NT2/D1 (cell line): ENCODE measurements around the gene EIF2B4.
"Not testable (repeated sequence)": the region's sequence is repeated elsewhere in the genome, so short reads cannot be mapped to it uniquely, and the experiment has no call there.

Experiments
- DNase-seq: peaks from one replicate; pipeline ENCODE4 v3.0.0-alpha.2; 2011; ENCODE audit warnings: low read depth, low spot score
- H3K27me3 ChIP-seq: 2 replicates; pipeline ENCODE4 v1.6.0; 2011; ENCODE audit warnings: mild to moderate bottlenecking; ENCODE audit not compliant: insufficient read length, insufficient read depth
- H3K36me3 ChIP-seq: 2 replicates; pipeline ENCODE4 v1.6.1; 2011; ENCODE audit warnings: mild to moderate bottlenecking, low read length, mixed read lengths; ENCODE audit not compliant: insufficient read depth, insufficient read length
- H3K4me1 ChIP-seq: 2 replicates; pipeline ENCODE4 v1.5.1; 2011; ENCODE audit not compliant: insufficient read depth, insufficient read length
- H3K4me3 ChIP-seq: 2 replicates; pipeline ENCODE4 v1.5.1; 2011; ENCODE audit warnings: low read depth; ENCODE audit not compliant: insufficient read length
- H3K9ac ChIP-seq: 2 replicates; pipeline ENCODE4 v1.6.0; 2011; ENCODE audit warnings: low read depth; ENCODE audit not compliant: insufficient read length
- H3K9me3 ChIP-seq: 2 replicates; pipeline ENCODE4 v1.5.1; 2011; ENCODE audit warnings: mild to moderate bottlenecking, low read length; ENCODE audit not compliant: insufficient read depth
- SUZ12 ChIP-seq: IDR thresholded peaks from 2 replicates; pipeline ENCODE4 v1.6.1; 2011; ENCODE audit not compliant: insufficient read length, insufficient read depth; ENCODE audit errors: extremely low read depth
- YY1 ChIP-seq: IDR thresholded peaks from 2 replicates; pipeline ENCODE4 v1.6.1; 2011; ENCODE audit not compliant: insufficient read length, insufficient read depth
- ZNF274 ChIP-seq: IDR thresholded peaks from 2 replicates; pipeline ENCODE4 v1.6.1; 2011; ENCODE audit warnings: mild to moderate bottlenecking, low read depth, low read length

The EIF2B4 gene

GRCh38 chr2:27363933-27364332 is 6.2 kb downstream of the EIF2B4 start:
- Histone ChIP-seq H3K4me1 (no peaks in the 10 kb centered on the region), H3K9ac (no peak overlapping the region), H3K4me3 (no peak overlapping the region), H3K27me3 (no peaks in the 10 kb centered on the region), H3K36me3 (peaks cover 51% of the 10 kb centered on the region), H3K9me3 (no peaks in the 10 kb centered on the region)
- no peak for TF ChIP-seq SUZ12
- no peak for TF ChIP-seq ZNF274
- no peak for TF ChIP-seq YY1
- no peak for DNase-seq

- Histone ChIP-seq H3K4me1 (no peaks in the 10 kb centered on the region), H3K36me3 (peaks cover 48% of the 10 kb centered on the region), H3K4me3 (no peak overlapping the region), H3K9ac (no peak overlapping the region), H3K27me3 (no peaks in the 10 kb centered on the region), H3K9me3 (0 out of 2 replicates have a peak, but pooled peaks cover 7% of the 10 kb centered on the region)
- no peak for TF ChIP-seq SUZ12
- no peak for TF ChIP-seq YY1
- no peak for TF ChIP-seq ZNF274
- no peak for DNase-seq
These were observed 7.3 kb downstream of the EIF2B4 start for GRCh38 chr2:27362678-27363420.

GRCh38 chr2:27356382-27357181 is 13.6 kb downstream of the EIF2B4 start, which contains the start of gene GTF3C2:
TSS of gene GTF3C2 (minus strand) at chr2:27356764. CDS start at chr2:27343554, 13,210 bp downstream.
- TF ChIP-seq ZNF274 (no peak), SUZ12 (no peak), YY1 (peak; percentile 79)
- H3K36me3 ChIP-seq = peaks cover 13% of the 10 kb centered on the region
- H3K27me3 ChIP-seq = no peaks in the 10 kb centered on the region
- peak within 1 kb of the TSS; percentile 93 for H3K4me3 ChIP-seq
- H3K9ac ChIP-seq = peak within 1 kb of the TSS; percentile 98
- H3K4me1 ChIP-seq = no peaks in the 10 kb centered on the region
- peak; percentile 98 for DNase-seq
- 0 out of 2 replicates have a peak, but pooled peaks cover 7% of the 10 kb centered on the region for H3K9me3 ChIP-seq

GRCh38 chr2:27356056-27356381 is 14.1 kb downstream of the EIF2B4 start:
- peak overlapping the region; percentile 98 for H3K9ac ChIP-seq
- H3K27me3 ChIP-seq = no peaks in the 10 kb centered on the region
- H3K4me1 ChIP-seq = no peaks in the 10 kb centered on the region
- TF ChIP-seq SUZ12 (no peak), YY1 (no peak), ZNF274 (no peak)
- peak overlapping the region; percentile 93 for H3K4me3 ChIP-seq
- DNase-seq = peak; percentile 23
- 0 out of 2 replicates have a peak, but pooled peaks cover 7% of the 10 kb centered on the region for H3K9me3 ChIP-seq
- H3K36me3 ChIP-seq = peaks cover 13% of the 10 kb centered on the region

- Histone ChIP-seq H3K4me1 (no peaks in the 10 kb centered on the region), H3K36me3 (peaks cover 18% of the 10 kb centered on the region), H3K9ac (no peak overlapping the region), H3K4me3 (no peak overlapping the region), H3K27me3 (no peaks in the 10 kb centered on the region), H3K9me3 (0 out of 2 replicates have a peak, but pooled peaks cover 7% of the 10 kb centered on the region)
- TF ChIP-seq SUZ12 = no peak
- no peak for TF ChIP-seq YY1
- TF ChIP-seq ZNF274 = no peak
- no peak for DNase-seq
These were observed 15.6 kb downstream of the EIF2B4 start for GRCh38 chr2:27354597-27354927.

- no peak overlapping the region for H3K4me3 ChIP-seq
- no peak for DNase-seq
These were observed 16.2 kb downstream of the EIF2B4 start for GRCh38 chr2:27353762-27354596.

GRCh38 chr2:27353386-27353761 is 16.8 kb downstream of the EIF2B4 start:
- DNase-seq, H3K9ac ChIP-seq, H3K4me1 ChIP-seq, H3K27me3 ChIP-seq, H3K4me3 ChIP-seq, H3K9me3 ChIP-seq: not testable (repeated sequence)
- H3K36me3 ChIP-seq = peaks cover 14% of the 10 kb centered on the region

More at GRCh38 chr2:27353762-27354596, 16.2 kb downstream of the EIF2B4 start:
- no peaks in the 10 kb centered on the region for H3K27me3 ChIP-seq
- 0 out of 2 replicates have a peak, but pooled peaks cover 7% of the 10 kb centered on the region for H3K9me3 ChIP-seq
- no peak overlapping the region for H3K9ac ChIP-seq
- no peak for TF ChIP-seq YY1
- no peak for TF ChIP-seq ZNF274
- TF ChIP-seq SUZ12 = no peak
- peaks cover 18% of the 10 kb centered on the region for H3K36me3 ChIP-seq
- H3K4me1 ChIP-seq = no peaks in the 10 kb centered on the region
